RWPE2 (cell line): Measurements from ENCODE around the gene IL19.
A peak's percentile ranks its signal among the peaks of the same experiment; 100 is the strongest.

Experiments used
- ATAC-seq: fragments of 200-7000 bp; cut with Tn5 transposase; 3 replicates; pipeline ENCODE4 v1.9.1; 2021; ENCODE audit warnings: low read depth
- DNase-seq: peaks from one replicate; pipeline ENCODE4 v3.0.0-alpha.2; 2020; ENCODE audit warnings: low spot score
- H3K27ac ChIP-seq: fragments of 450-650 bp; 2 replicates; pipeline ENCODE4 v1.5.1; 2017; ENCODE audit warnings: mild to moderate bottlenecking; ENCODE audit not compliant: poor library complexity, severe bottlenecking
- H3K27me3 ChIP-seq: fragments of 250-450 bp; sonication (Bioruptor Pico); 2 replicates; pipeline ENCODE4 v1.5.1; 2021; ENCODE audit warnings: mild to moderate bottlenecking, moderate library complexity; ENCODE audit not compliant: insufficient read depth, poor library complexity, severe bottlenecking
- H3K36me3 ChIP-seq: fragments of 250-450 bp; sonication (Bioruptor Pico); 2 replicates; pipeline ENCODE4 v1.5.1; 2020; ENCODE audit warnings: low read depth, mild to moderate bottlenecking, moderate library complexity
- H3K4me1 ChIP-seq: fragments of 250-450 bp; sonication (Bioruptor Pico); 2 replicates; pipeline ENCODE4 v1.5.1; 2021; ENCODE audit warnings: mild to moderate bottlenecking, moderate library complexity; ENCODE audit not compliant: insufficient read depth, poor library complexity, severe bottlenecking
- H3K4me3 ChIP-seq: fragments of 250-450 bp; sonication (Bioruptor Pico); 2 replicates; pipeline ENCODE4 v1.5.1; 2021; ENCODE audit warnings: mild to moderate bottlenecking, moderate library complexity; ENCODE audit not compliant: severe bottlenecking
- H3K9me3 ChIP-seq: fragments of 250-450 bp; sonication (Bioruptor Pico); 2 replicates; pipeline ENCODE4 v1.5.1; 2021; ENCODE audit warnings: mild to moderate bottlenecking, moderate library complexity; ENCODE audit not compliant: severe bottlenecking
- TF ChIP-seq, protein P1 (sequence below): fragments of 450-650 bp; IDR thresholded peaks from one replicate; pipeline ENCODE4 v1.5.1; 2017; ENCODE audit warnings: mild to moderate bottlenecking, moderate library complexity; ENCODE audit not compliant: poor library complexity, severe bottlenecking

IL19 gene

DNA sequence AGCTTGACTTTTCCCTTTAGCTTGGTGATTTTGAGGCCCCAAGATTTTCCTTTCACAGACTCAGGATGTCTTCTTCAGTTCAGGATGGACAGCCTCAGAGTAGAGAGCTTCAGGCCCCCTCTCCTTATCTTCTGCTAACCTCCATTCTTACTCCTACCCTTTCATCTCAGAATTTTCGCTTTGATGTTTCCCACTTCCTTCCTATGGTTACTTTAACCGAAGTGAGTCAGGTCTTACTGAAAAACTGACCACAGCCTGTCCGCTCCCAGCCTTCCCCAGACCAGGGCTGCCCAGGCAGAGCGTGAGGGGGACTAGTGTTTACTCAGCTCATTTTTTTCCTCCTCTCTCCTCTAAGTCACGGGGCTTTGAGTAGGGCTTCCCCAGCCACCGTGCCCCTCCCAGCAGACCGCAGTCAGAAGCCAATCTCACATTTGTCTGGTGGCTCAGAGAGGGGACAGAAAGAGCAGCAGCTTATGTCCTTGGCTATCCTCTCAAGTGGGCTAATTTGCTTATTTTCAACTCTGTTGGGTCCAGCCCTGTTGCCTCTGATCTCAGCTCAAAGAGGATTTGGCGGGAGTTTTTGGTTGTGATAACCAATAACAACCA is 4.2 kb upstream of the IL19 start:
- H3K27ac ChIP-seq: no peak overlapping the region
- DNase-seq: no peak

GRCh38 chr1:206768472-206769303 is 1.9 kb upstream of the IL19 start:
- Histone ChIP-seq H3K4me3 (no peak overlapping the region), H3K27ac (no peak overlapping the region), H3K9me3 (no peaks in the 10 kb centered on the region), H3K36me3 (no peaks in the 10 kb centered on the region), H3K4me1 (no peaks in the 10 kb centered on the region), H3K27me3 (no peaks in the 10 kb centered on the region)
- TF ChIP-seq, protein P1, sequence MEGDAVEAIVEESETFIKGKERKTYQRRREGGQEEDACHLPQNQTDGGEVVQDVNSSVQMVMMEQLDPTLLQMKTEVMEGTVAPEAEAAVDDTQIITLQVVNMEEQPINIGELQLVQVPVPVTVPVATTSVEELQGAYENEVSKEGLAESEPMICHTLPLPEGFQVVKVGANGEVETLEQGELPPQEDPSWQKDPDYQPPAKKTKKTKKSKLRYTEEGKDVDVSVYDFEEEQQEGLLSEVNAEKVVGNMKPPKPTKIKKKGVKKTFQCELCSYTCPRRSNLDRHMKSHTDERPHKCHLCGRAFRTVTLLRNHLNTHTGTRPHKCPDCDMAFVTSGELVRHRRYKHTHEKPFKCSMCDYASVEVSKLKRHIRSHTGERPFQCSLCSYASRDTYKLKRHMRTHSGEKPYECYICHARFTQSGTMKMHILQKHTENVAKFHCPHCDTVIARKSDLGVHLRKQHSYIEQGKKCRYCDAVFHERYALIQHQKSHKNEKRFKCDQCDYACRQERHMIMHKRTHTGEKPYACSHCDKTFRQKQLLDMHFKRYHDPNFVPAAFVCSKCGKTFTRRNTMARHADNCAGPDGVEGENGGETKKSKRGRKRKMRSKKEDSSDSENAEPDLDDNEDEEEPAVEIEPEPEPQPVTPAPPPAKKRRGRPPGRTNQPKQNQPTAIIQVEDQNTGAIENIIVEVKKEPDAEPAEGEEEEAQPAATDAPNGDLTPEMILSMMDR: no peak
- DNase-seq (no peak), ATAC-seq (no peak)

More for the DNA sequence above, 4.2 kb upstream of the IL19 start:
- Histone ChIP-seq H3K9me3 (no peaks in the 10 kb centered on the region), H3K36me3 (no peaks in the 10 kb centered on the region), H3K4me1 (no peaks in the 10 kb centered on the region), H3K4me3 (no peak overlapping the region), H3K27me3 (no peaks in the 10 kb centered on the region)
- ATAC-seq: peak; percentile 55; the same call in 2 of the 3 replicates
- TF ChIP-seq, protein P1: no peak

DNA sequence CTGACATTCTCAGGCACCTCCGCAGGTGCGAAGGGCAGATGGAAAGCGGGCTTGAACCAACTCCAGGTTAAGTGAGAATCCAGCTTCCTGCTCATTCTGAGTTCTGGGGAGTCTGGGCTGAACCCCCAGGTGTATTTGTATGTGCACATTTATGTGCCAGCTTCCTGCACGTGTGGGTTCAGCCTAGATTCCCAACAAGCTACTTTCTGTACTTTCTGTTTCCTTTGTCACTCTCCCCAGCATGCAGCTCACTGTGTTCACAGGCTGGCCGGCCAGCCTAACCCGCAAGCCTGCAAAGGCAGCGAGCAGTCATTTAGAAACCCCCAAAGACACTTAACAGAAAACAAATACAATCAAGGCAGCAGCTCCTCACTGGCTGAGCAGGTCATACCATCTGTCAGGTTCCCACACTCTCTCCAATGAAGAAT is 1.3 kb upstream of the IL19 start:
- Histone ChIP-seq H3K4me1 (no peaks in the 10 kb centered on the region), H3K4me3 (no peak overlapping the region), H3K27me3 (no peaks in the 10 kb centered on the region), H3K9me3 (no peaks in the 10 kb centered on the region), H3K36me3 (no peaks in the 10 kb centered on the region), H3K27ac (no peak overlapping the region)
- ATAC-seq (no peak), DNase-seq (no peak)
- TF ChIP-seq, protein P1: no peak

GRCh38 chr1:206771338-206771692 is 742 bp downstream of the IL19 start:
- ATAC-seq: no peak
- DNase-seq: no peak
- TF ChIP-seq, protein P1: no peak
- H3K4me3 ChIP-seq: no peak overlapping the region
- H3K36me3 ChIP-seq: no peaks in the 10 kb centered on the region
- no peaks in the 10 kb centered on the region for H3K9me3 ChIP-seq
- no peaks in the 10 kb centered on the region for H3K4me1 ChIP-seq
- H3K27ac ChIP-seq: no peak overlapping the region
- H3K27me3 ChIP-seq: no peaks in the 10 kb centered on the region
